ENCODE data around the gene MINDY3.

MINDY3 gene

DNA sequence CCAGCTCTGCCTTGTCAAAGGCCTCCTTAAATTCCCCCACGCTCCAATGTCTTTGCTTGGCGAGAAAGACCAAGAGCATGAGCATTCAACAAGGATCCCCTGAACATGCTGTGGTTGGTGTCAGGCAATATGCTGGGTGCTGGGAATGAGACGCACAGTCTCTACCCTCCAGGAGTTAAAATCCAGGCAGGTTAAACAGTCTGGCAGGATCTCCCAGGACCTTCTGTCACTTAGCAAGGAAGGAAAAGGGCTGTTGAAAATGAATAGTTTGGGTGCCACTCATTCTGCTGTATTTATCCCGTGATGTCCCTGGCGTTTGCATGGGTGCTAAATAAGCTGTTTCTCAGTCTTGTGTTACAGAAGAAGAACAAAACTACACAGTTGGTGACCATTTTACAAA, 118.7 kb downstream of the MINDY3 start:
- WGBS (ENCODE audit: insufficient coverage) = 92% methylated on average over 3 of the region's 5 CpGs
- Histone ChIP-seq H3K4me1 (ENCODE audit: control extremely low read depth in 1 of 4, control insufficient read depth in 4 of 4, insufficient read depth in 4 of 4, low read length in 3 of 4) (no peaks in the 10 kb centered on the region), H3K36me3 (ENCODE audit: control insufficient read depth in 4 of 4, insufficient read depth in 4 of 4, low read length in 3 of 4) (no peaks in the 10 kb centered on the region), H3K4me3 (ENCODE audit: control insufficient read depth in 1 of 7, extremely low read depth in 1 of 7, insufficient read depth in 4 of 7, low read depth in 2 of 7, low read length in 6 of 7) (no peak overlapping the region), H3K9me3 (ENCODE audit: control extremely low read depth in 1 of 5, control insufficient read depth in 4 of 5, insufficient read depth in 2 of 5, low read depth in 1 of 5, low read length in 4 of 5) (no peaks in the 10 kb centered on the region), H3K27me3 (replicated peaks in 2 of 5; ENCODE audit: control insufficient read depth in 4 of 5, insufficient read depth in 5 of 5, low read length in 4 of 5) (peaks cover 0 to 5% (median 4%) of the 10 kb centered on the region in 5 experiments), H3K27ac (ENCODE audit: insufficient read depth in 1 of 2, low read depth in 1 of 2, low read length in 2 of 2, poor library complexity in 1 of 2, severe bottlenecking in 2 of 2) (no peak overlapping the region)
- CTCF ChIA-PET = interaction anchor here (1.0 kb wide), 1 partner anchor 295 kb away, joined by 3 read pairs; no protein-coding TSS in a partner anchor
- DNase-seq = no peak
- POLR2A ChIA-PET = no interaction called here

DNA sequence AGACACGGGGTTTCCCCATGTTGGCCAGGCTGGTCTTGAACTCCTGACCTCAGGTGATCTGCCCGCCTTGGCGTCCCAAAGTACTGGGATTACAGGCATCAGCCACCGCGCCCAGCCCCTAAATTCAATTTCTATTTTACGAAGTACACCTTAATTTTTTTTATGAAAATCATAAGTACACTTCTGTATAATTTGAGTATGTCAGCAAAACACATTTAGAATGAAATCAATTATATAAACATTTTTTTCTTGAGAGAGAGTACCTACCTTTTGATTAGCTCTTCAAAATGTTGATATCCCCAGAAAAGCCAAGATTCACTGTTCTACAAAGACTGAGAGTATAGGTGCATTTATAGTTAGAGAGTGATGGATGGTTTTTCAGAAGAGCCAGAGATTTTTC, 120.0 kb downstream of the MINDY3 start:
- ChIA-PET POLR2A (no interaction called here), CTCF (no interaction called here)
- 89% methylated on average over 1 of the region's 6 CpGs for WGBS (ENCODE audit: insufficient coverage)
- H3K4me3 ChIP-seq (ENCODE audit: control insufficient read depth in 1 of 7, extremely low read depth in 1 of 7, insufficient read depth in 4 of 7, low read depth in 2 of 7, low read length in 6 of 7) = no peak overlapping the region
- H3K9me3 ChIP-seq (ENCODE audit: control extremely low read depth in 1 of 5, control insufficient read depth in 4 of 5, insufficient read depth in 2 of 5, low read depth in 1 of 5, low read length in 4 of 5) = no peaks in the 10 kb centered on the region
- DNase-seq = no peak
- no peaks in the 10 kb centered on the region for H3K4me1 ChIP-seq (ENCODE audit: control extremely low read depth in 1 of 4, control insufficient read depth in 4 of 4, insufficient read depth in 4 of 4, low read length in 3 of 4)
- H3K27me3 ChIP-seq (replicated peaks in 2 of 5; ENCODE audit: control insufficient read depth in 4 of 5, insufficient read depth in 5 of 5, low read length in 4 of 5) = peaks cover 0 to 5% (median 2%) of the 10 kb centered on the region in 5 experiments
- no peak overlapping the region for H3K27ac ChIP-seq (ENCODE audit: insufficient read depth in 1 of 2, low read depth in 1 of 2, low read length in 2 of 2, poor library complexity in 1 of 2, severe bottlenecking in 2 of 2)
- no peaks in the 10 kb centered on the region for H3K36me3 ChIP-seq (ENCODE audit: control insufficient read depth in 4 of 4, insufficient read depth in 4 of 4, low read length in 3 of 4)

DNA sequence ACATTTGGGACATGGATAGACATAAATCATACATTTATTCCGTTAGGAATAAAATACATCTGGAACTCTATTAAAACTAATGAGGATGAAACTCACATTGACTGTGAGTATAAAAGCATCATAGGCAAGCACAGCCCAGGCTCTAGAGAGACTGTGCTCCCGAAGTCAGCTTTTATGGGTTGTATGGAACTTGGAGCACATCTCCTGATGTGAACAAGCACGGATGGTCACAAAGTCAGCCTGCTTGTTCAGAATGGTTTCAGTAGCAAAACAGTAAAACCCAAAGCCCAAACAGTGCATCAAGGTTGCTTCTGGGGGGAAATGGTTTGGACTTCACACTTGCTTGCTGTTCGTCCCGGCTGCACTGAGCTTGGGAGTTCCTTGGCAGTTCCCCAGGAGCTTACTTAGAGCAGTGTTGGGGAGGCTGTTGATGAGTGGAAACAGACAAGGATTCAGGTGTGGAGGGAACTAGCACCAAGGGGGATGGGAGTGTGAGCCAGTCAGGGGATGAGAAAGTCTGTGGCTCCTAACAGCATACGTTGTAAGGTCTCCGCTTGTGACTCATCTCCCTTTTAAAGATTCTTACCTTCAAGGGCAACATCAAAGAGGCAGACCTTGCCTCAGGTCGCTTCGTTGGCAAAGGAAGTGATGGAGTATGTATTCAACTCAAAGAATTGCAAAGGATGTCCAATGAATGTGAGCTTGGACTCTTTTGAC, 120.9 kb downstream of the MINDY3 start:
- no peak for DNase-seq
- ChIA-PET CTCF (interaction anchor here (1.2 kb wide), 1 partner anchor 10 kb away, joined by 4 read pairs; no protein-coding TSS in a partner anchor), POLR2A (no interaction called here)
- Histone ChIP-seq H3K27ac (ENCODE audit: insufficient read depth in 1 of 2, low read depth in 1 of 2, low read length in 2 of 2, poor library complexity in 1 of 2, severe bottlenecking in 2 of 2) (no peak overlapping the region), H3K36me3 (ENCODE audit: control insufficient read depth in 4 of 4, insufficient read depth in 4 of 4, low read length in 3 of 4) (no peaks in the 10 kb centered on the region), H3K27me3 (replicated peaks in 2 of 5; ENCODE audit: control insufficient read depth in 4 of 5, insufficient read depth in 5 of 5, low read length in 4 of 5) (peaks cover 0 to 5% (median 2%) of the 10 kb centered on the region in 5 experiments), H3K9me3 (ENCODE audit: control extremely low read depth in 1 of 5, control insufficient read depth in 4 of 5, insufficient read depth in 2 of 5, low read depth in 1 of 5, low read length in 4 of 5) (no peaks in the 10 kb centered on the region), H3K4me1 (ENCODE audit: control extremely low read depth in 1 of 4, control insufficient read depth in 4 of 4, insufficient read depth in 4 of 4, low read length in 3 of 4) (no peaks in the 10 kb centered on the region), H3K4me3 (ENCODE audit: control insufficient read depth in 1 of 7, extremely low read depth in 1 of 7, insufficient read depth in 4 of 7, low read depth in 2 of 7, low read length in 6 of 7) (no peak overlapping the region)
- 92% methylated on average over 6 of the region's 9 CpGs for WGBS (ENCODE audit: insufficient coverage)

DNA sequence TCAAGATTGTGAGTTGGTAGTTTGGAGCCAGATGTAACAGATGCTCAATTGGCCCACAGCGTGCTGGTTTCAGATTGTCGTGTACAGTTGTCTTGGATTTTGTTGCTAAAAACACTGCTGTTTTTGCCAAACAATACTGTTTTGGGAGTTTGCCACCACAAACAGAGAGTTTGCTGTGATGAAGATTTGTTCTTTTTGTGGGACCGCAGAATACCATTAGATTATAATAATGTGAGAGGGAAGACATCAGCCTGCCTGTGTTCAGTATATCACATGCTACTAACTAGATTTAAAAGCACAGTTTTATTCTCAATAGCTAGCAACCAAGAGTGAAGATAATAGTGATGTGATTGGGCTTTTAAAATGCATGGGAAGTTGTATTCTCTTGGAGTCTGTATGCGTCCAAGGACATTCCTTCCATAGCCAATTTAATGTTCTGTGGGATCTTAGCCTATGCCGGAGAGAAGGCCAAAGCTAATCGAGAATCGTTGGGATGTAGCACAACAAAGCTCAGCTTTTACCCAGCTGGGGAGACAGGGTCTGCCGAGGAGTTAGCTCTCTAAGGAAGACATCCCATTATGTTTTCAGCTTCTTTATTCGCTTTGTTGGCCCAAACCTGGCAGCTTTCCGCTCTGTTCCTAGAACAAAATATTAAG, 121.9 kb downstream of the MINDY3 start:
- Histone ChIP-seq H3K9me3 (ENCODE audit: control extremely low read depth in 1 of 5, control insufficient read depth in 4 of 5, insufficient read depth in 2 of 5, low read depth in 1 of 5, low read length in 4 of 5) (no peaks in the 10 kb centered on the region), H3K4me1 (ENCODE audit: control extremely low read depth in 1 of 4, control insufficient read depth in 4 of 4, insufficient read depth in 4 of 4, low read length in 3 of 4) (no peaks in the 10 kb centered on the region), H3K36me3 (ENCODE audit: control insufficient read depth in 4 of 4, insufficient read depth in 4 of 4, low read length in 3 of 4) (no peaks in the 10 kb centered on the region), H3K4me3 (ENCODE audit: control insufficient read depth in 1 of 7, extremely low read depth in 1 of 7, insufficient read depth in 4 of 7, low read depth in 2 of 7, low read length in 6 of 7) (no peak overlapping the region), H3K27me3 (replicated peaks in 2 of 5; ENCODE audit: control insufficient read depth in 4 of 5, insufficient read depth in 5 of 5, low read length in 4 of 5) (peaks cover 0 to 6% (median 2%) of the 10 kb centered on the region in 5 experiments), H3K27ac (ENCODE audit: insufficient read depth in 1 of 2, low read depth in 1 of 2, low read length in 2 of 2, poor library complexity in 1 of 2, severe bottlenecking in 2 of 2) (no peak overlapping the region)
- POLR2A ChIA-PET = no interaction called here
- WGBS (ENCODE audit: insufficient coverage) = 100% methylated on average over 7 of the region's 10 CpGs
- DNase-seq = no peak
- CTCF ChIA-PET = interaction anchor here (1.2 kb wide), 1 partner anchor 9 kb away, joined by 4 read pairs; no protein-coding TSS in a partner anchor

DNA sequence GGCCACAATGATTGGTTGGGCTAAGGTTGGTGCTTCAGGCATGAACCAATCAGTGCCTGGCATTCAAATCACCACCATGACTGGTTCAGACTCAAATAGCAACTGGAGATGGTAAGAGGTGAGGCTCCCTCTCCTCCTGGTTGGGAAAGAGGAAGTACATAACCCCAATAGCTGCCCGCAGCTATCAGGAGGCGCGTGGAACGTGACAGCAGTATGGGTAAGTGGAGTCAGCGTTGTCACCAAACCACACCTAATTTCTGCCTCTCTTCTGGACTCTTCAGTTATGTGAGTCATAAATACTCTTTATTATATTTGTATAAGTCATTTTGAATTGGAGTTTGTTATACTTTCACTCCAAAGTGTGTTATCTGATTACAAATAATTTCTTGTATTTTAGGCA, 122.7 kb downstream of the MINDY3 start:
- Histone ChIP-seq H3K27me3 (replicated peaks in 2 of 5; ENCODE audit: control insufficient read depth in 4 of 5, insufficient read depth in 5 of 5, low read length in 4 of 5) (peaks cover 0 to 7% (median 2%) of the 10 kb centered on the region in 5 experiments), H3K4me3 (ENCODE audit: control insufficient read depth in 1 of 7, extremely low read depth in 1 of 7, insufficient read depth in 4 of 7, low read depth in 2 of 7, low read length in 6 of 7) (no peak overlapping the region), H3K27ac (ENCODE audit: insufficient read depth in 1 of 2, low read depth in 1 of 2, low read length in 2 of 2, poor library complexity in 1 of 2, severe bottlenecking in 2 of 2) (no peak overlapping the region), H3K9me3 (ENCODE audit: control extremely low read depth in 1 of 5, control insufficient read depth in 4 of 5, insufficient read depth in 2 of 5, low read depth in 1 of 5, low read length in 4 of 5) (no peaks in the 10 kb centered on the region), H3K36me3 (ENCODE audit: control insufficient read depth in 4 of 4, insufficient read depth in 4 of 4, low read length in 3 of 4) (no peaks in the 10 kb centered on the region), H3K4me1 (ENCODE audit: control extremely low read depth in 1 of 4, control insufficient read depth in 4 of 4, insufficient read depth in 4 of 4, low read length in 3 of 4) (no peaks in the 10 kb centered on the region)
- CTCF ChIA-PET = no interaction called here
- POLR2A ChIA-PET = no interaction called here
- WGBS (ENCODE audit: insufficient coverage) = no CpG with 5 or more reads among the region's 5 CpGs
- peak in 1 of 3 donors; percentile 4 for DNase-seq

DNA sequence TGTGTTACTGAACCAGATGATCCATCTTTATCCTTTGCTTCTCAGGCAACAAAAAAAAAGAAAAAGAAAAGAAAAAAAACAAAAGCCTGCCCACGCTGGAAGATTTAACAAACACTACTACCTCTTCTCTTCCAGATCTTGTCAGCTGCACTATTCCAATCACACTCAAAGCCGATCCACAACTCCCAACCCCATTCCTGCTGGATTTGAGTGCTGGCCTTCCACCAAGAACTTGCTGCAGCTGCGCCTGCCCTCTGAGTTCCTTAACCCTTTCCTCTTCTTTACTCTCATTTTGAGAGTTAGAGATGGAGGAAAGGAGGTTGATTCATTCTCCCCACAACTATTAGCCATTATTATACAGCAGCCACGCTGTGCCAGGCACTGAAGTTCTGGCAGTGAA, 124.5 kb downstream of the MINDY3 start:
- WGBS (ENCODE audit: insufficient coverage) = 50% methylated on average over 1 of the region's 4 CpGs
- no peak for DNase-seq
- POLR2A ChIA-PET = no interaction called here
- Histone ChIP-seq H3K27ac (ENCODE audit: insufficient read depth in 1 of 2, low read depth in 1 of 2, low read length in 2 of 2, poor library complexity in 1 of 2, severe bottlenecking in 2 of 2) (no peak overlapping the region), H3K27me3 (replicated peaks in 2 of 5; ENCODE audit: control insufficient read depth in 4 of 5, insufficient read depth in 5 of 5, low read length in 4 of 5) (peaks cover 0 to 5% (median 2%) of the 10 kb centered on the region in 5 experiments), H3K4me1 (ENCODE audit: control extremely low read depth in 1 of 4, control insufficient read depth in 4 of 4, insufficient read depth in 4 of 4, low read length in 3 of 4) (no peaks in the 10 kb centered on the region), H3K4me3 (ENCODE audit: control insufficient read depth in 1 of 7, extremely low read depth in 1 of 7, insufficient read depth in 4 of 7, low read depth in 2 of 7, low read length in 6 of 7) (no peak overlapping the region), H3K9me3 (ENCODE audit: control extremely low read depth in 1 of 5, control insufficient read depth in 4 of 5, insufficient read depth in 2 of 5, low read depth in 1 of 5, low read length in 4 of 5) (no peaks in the 10 kb centered on the region), H3K36me3 (ENCODE audit: control insufficient read depth in 4 of 4, insufficient read depth in 4 of 4, low read length in 3 of 4) (no peaks in the 10 kb centered on the region)
- CTCF ChIA-PET = interaction anchor here (0.6 kb wide), 1 partner anchor 620 kb away, joined by 4 read pairs; no protein-coding TSS in a partner anchor

DNA sequence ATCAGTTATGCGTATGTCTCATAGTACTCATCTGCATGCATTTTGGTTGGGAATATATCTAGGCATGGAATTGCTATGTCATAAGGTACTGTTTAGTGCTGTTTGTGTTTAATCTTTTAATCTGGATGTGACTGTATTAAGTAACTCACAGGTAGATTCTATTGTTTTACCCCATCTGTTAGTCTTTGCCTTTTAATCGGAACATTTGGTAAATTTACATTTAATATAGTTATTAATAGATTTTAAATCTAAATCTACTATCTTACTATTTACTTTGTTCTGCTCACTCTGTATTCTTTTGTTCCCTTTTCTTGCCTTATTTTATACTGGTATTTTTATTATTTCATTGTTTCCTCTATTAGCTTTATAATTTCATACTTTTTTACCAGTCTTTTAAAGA, 130.0 kb downstream of the MINDY3 start:
- Histone ChIP-seq H3K4me1 (ENCODE audit: control extremely low read depth in 1 of 4, control insufficient read depth in 4 of 4, insufficient read depth in 4 of 4, low read length in 3 of 4) (no peaks in the 10 kb centered on the region), H3K4me3 (ENCODE audit: control insufficient read depth in 1 of 7, extremely low read depth in 1 of 7, insufficient read depth in 4 of 7, low read depth in 2 of 7, low read length in 6 of 7) (no peak overlapping the region), H3K27ac (ENCODE audit: insufficient read depth in 1 of 2, low read depth in 1 of 2, low read length in 2 of 2, poor library complexity in 1 of 2, severe bottlenecking in 2 of 2) (no peak overlapping the region), H3K9me3 (ENCODE audit: control extremely low read depth in 1 of 5, control insufficient read depth in 4 of 5, insufficient read depth in 2 of 5, low read depth in 1 of 5, low read length in 4 of 5) (peaks cover 0 to 3% (median 0%) of the 10 kb centered on the region in 5 experiments), H3K36me3 (ENCODE audit: control insufficient read depth in 4 of 4, insufficient read depth in 4 of 4, low read length in 3 of 4) (no peaks in the 10 kb centered on the region), H3K27me3 (replicated peaks in 2 of 5; ENCODE audit: control insufficient read depth in 4 of 5, insufficient read depth in 5 of 5, low read length in 4 of 5) (peaks cover 0 to 12% (median 3%) of the 10 kb centered on the region in 5 experiments)
- no peak for DNase-seq
- 100% methylated on average over 1 of the region's 2 CpGs for WGBS (ENCODE audit: insufficient coverage)
- ChIA-PET CTCF (no interaction called here), POLR2A (no interaction called here)

Measured in common myeloid progenitor, CD34-positive (primary cell).